Ecto neural progenitor cell (in vitro differentiated cells): ENCODE data around the gene GPR183.

Experiments used
- DNase-seq: peaks from one replicate; pipeline ENCODE4 v3.0.0-alpha.2; 2018; ENCODE audit warnings: low spot score

GPR183 gene

DNA sequence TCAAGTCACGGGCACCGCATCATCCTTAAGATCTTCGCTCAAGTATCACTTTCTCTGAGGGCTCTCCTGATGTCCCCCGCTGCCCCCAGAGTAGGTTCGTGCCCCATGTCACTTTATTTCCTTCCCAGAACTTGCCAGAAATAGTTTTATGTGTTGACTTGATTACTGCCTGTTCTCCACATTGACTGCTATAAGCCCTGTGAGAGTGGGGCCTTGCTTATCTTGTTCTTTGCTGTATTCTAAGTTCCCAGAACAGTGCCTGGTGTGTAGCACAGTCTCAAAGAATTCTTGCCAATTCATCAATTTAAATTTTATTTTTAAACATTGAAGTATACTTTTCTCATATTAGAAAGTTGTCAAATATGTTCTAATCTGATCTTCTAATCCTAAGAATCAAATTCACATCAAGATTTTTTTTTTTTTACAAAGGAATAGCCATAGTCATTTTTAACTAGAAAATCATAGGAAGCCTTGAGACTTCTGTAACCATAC, 32.1 kb upstream of the GPR183 start:
- DNase-seq: no peak

DNA sequence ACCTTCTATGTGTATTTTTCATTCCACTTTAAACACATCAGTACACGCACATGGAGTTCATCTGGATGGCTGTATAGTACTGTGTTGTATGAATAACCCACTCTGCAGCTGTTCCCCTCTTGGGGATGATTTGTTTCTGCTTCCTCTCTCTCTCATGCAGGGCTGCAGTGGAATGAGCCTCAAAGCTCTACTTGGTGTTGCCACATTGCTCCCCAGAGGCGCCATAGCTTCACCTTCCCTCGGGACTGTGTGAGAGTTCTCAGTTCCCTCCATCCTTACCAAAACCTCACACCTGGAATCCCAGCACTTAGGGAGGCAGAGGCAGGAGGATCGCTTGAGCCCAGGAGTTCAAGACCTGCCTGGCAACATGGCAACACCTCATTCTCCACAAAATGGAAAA, 28.4 kb upstream of the GPR183 start:
- DNase-seq: no peak

DNA sequence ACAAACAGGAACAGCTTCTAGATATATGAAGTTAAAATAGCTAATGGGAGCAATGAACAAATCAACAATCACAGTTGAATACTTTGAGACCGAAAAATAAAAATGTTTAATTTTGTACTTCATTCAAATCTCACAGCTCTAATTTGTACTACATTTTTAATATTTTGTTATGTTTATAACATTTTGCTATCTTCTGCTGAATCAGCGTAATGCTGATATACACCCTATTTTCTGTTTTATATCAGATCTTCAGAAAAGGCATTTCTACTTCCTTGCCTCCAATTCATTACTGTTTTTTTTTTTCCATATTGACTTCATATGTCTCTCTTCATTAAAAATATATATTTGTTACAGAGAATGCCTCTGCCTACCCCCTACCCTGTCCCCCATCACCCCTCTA, 27.9 kb upstream of the GPR183 start:
- DNase-seq: no peak

DNA sequence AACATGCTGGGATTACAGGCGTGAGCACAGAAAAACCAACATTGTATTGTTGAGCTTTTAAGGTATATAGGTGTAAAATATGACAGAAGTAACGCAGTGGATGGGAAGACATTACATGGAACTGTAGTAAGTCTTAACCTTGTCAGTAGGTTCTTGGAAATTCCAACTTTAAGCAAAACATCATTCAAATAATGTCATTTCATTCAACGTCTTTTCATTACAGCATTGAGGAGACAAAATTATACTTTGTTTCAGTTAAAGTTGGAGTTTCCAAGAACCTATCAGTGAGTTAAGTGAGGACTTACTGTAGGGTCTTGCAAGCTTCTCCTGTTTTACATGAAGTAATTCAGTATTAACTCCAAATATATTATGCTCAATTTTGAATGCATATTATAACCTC, 27.0 kb upstream of the GPR183 start:
- DNase-seq: no peak

DNA sequence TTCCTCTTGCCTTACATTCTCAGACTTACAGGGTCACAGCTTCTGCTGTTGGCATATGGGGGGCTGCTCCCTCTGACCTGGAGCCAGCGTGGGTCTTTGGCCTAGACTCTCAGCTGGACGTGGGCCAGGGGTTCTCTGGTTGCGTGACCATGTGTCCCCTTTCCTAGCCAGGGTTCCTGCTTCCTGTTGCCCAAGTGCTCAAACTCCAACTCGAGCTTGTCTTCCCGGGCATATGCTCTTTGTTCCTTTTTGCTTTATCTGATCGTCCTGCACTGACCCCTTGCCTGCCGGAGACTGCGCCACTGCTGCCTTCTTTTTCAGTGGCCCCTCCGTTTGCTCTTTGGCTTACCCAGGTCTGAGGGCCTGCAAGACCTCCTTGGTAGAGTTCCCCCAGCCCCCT, 25.3 kb upstream of the GPR183 start:
- no peak for DNase-seq

DNA sequence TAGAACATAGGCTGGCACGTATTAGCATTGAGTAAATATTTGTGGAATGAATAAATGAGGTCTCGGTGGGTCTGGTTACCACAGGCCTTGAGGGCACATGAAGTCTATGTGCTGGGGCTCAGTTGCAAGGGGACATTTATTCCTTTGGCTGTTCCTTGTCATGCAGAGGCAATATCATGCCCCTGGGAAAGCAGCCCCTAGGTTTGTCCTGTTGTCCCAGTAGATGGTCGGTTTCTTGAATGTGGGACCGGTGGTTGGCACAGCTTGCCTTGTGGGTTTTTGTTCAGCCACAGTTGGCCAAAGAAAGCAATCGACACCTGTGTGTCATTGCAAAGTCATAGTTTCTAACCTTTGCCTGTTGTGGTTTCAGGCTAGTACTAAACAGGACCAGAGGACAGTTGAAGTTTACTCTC, 24.7 kb upstream of the GPR183 start:
- no peak for DNase-seq

DNA sequence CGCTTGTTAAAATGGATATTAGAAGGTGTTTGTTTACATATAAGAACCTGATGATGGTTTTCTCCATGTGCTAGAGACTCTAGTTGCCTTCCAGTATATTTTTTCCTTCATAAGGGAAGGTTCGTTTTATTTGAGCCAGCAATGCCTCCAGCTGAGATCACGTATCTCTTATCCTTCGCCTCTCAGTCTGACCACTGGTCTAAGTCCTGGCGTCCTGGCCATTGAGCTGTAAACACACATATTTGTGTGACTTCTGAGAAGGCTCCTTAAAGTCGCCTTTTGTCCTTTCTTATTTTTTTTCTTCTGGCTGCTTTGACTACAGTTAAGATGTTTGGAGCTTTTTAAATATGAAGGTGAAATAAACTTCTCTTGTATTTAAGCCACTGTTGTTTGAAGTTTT, 23.7 kb upstream of the GPR183 start:
- DNase-seq: no peak

DNA sequence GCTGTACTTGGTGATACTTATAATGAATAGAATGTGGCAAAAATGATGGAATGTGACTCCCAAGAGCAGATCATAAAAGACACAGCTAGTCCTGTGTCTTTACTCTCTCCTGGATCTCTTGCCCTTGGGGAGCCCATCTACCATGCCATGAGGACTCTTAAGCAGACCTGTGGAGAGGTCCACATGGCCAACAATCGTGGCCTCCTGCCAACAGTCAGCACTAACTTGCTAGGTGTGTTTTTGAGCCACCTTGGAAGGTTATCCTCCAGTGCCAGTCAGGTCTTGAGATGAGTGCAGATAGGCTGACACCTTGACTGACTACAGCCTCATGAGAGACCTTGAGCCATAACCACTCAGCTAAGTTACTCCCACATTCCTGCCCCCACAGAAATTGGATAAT, 22.3 kb upstream of the GPR183 start:
- DNase-seq: no peak

DNA sequence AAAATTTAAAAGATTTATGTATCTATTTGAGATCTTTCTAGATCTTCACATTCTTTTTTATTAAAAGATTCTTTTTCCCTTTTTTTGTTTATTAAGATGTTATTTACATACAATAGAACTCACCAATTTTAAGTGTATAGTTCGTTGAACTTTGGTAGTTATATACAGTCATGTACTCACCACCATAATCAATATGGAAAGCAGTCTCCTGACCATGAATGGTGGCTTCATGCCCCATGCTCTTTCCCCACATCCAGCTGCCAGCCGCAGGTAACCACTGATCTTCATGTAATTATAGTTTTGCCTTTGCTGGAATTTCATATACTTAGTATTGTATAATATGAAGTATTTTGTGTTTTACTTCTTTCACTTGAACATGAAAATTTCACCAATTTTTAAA, 20.6 kb upstream of the GPR183 start:
- no peak for DNase-seq

DNA sequence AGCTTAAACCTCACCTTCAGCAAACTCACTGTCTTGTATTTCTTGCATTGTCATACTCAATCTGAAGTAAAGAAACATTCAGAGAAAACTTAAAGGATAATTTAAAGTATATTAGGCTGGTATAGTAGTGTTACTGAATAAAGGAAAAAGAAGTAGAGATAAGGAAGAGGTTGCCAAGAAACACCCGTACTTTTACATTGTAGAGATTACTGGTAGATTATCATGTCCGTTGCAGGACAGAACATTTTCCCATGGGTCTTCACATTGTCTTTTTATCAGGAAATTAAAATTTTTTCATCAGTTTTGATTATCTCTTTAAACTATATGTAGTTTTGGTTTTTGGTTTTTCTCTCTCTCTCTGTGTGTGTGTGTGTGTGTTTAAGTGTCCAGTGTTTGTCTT, 19.9 kb upstream of the GPR183 start:
- DNase-seq: no peak

DNA sequence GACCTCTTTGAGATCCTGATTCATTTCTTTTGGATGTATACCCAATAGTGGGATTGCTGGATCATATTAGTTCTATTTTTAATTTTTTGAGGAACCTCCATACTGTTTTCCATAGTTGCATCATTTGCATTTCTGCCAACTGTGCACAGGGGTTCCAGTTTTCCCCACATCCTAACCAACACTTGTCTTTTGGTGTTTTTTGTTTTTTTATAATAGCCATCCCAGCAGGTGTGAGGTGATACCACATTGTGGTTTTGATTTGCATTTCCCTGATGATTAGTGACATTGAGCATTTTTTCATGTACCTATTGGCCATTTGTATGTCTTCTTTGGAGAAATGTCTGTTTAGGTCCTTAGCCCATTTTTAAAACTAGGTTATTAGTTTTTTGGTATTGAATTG, 18.8 kb upstream of the GPR183 start:
- no peak for DNase-seq

DNA sequence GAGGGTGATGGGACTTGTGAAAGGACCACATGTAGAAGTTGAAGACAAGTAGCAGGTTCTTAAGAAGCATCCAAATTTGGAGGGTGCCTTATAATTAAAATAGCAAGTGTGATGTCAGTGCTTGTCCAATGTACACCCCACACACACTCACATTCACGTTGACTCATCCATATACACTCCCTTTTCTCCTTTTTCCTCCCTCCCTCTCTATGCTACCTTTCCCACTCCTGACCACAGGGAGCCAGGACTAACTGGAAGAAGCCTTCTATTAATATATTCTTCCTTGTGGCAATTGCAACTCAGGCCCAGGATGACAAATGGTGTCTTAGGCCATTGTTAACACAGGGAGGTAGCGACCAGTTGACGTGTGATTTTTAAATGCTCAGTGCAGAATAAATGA, 16.3 kb upstream of the GPR183 start:
- no peak for DNase-seq

DNA sequence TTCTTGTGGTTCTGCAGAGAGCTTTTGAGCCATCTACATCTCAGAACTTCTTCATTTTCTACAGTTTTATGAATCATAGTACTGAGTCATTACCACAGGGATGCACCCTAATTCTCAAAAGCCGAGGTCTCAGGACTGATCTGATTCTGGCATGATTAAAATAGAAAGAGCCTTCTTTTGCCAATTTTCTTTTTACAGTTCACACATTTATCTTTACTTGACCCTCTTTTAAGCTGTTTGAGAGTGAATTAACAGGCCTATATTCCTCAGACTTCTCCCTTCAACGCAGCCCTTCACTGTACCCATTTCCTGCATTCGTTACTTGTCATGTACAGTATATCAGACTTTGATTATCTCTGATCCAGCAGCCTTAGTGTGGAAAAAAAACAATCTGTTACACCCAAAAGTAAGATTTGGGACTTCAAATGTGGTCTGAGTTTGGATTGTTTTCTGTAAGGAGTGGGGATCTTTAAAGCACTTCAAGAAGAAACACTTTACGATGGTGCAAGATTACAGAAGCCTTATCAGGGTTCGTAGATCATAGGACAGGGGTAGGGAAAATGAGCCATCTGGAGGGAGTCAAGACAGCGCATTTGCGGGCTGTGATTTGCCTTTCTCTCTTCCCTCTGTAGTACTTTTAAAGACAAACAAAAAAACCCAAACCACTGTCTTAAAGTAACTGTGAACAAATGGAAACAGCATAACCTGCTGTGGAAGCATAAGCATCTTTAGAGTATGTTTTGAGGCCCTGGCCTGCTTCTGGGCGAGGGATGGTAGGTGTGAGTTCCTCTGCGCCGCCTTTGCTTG, 15.3 kb upstream of the GPR183 start:
- no peak for DNase-seq

DNA sequence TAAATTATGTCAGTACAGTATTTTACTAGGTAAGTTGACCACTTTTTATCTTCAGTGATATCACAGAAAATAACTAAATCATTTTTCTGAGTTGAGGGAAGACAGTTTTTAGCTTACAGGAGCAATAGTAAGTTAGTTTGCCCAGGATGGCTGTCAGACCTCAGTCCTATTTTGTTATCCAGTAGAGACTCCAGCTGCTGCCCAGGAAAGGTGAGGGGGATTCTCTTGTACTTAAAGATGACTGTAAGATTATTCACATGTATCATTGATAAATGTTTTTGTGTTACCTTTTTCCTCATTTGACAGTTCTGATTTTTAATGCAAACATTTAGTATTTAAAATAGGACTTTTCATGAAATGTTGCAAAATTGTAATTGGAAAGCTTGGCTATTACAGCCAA, 14.5 kb upstream of the GPR183 start:
- no peak for DNase-seq

DNA sequence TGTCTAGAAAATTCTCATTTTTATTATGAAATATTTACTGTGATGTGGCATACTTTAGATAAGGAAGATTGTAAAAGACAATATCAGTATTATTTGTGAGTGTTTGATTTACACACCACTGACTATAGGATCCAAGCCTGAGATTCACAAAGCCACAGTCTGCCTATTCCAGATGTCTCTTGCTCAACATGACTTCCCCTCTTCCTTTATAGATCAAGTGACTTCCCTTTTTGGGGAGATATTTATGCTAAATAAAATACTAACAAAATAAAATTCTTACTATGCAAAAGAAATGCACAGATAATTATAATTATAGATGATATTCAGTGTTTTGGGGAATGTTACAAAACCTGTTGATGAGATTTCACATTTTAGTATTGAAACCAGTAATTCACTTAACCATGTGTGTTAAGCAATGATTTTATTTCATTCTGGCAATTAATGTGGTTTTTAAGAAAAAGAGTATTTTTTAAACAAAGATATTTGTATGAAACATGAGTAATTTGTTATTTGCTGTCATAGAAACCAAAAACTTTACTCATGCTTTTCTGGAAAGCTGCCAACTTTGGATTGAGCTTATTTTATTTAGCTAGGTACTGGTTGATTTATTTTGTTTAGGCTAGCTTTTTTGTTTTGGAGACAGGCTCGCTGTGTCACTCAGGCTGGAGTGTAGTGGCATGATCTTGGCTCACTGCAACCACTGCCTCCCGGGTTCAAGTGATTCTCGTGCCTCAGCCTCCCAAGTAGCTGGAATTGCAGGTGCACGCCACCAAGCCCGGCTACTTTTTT, 13.7 kb upstream of the GPR183 start:
- no peak for DNase-seq

DNA sequence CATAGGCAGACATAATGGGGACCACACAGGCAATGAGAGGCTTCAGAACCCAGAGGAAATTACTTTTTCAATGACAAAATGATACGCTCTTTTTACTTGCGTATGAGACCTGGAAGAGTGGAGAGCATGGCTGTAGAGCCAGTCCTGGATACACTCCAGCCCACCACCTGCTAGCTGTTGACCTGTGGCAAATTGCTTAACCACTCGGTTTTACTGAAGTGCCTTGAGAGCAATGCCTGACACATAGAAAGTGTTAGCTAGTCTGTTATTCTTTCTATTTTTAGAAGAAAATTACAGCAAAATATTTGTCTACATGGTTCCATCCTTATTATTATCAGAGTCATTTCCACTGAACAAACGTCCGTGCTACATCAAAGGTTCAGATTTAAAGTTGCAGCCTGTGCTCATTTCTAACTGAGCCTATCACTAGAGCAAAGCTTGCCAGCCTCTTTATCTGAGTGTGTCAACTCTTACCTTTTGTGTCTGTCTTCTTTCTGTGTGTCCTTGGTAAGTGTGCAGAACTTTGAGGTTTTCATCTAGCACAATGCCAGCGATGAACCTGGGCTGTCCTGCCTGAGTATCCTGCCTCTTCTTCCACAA, 9.6 kb upstream of the GPR183 start:
- DNase-seq: no peak

DNA sequence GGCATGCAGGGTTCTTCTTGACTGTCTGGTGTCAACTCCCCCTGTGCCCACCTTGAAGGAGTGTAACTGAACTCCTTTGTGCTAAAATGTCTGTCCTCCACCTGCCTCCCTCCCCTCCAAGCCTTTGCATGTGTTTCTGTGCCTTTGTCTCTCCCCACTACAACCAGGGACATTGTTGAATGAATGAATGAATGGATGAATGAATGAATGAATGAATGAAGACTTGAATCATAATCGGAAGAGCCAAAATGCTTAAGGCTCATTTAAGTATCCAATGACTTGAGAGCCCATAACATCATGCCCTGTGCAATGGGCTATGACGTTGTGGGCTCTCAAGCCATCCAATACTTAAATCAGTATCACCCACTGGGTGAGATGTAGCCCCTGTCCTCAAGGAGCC, 9.0 kb upstream of the GPR183 start:
- DNase-seq: no peak

DNA sequence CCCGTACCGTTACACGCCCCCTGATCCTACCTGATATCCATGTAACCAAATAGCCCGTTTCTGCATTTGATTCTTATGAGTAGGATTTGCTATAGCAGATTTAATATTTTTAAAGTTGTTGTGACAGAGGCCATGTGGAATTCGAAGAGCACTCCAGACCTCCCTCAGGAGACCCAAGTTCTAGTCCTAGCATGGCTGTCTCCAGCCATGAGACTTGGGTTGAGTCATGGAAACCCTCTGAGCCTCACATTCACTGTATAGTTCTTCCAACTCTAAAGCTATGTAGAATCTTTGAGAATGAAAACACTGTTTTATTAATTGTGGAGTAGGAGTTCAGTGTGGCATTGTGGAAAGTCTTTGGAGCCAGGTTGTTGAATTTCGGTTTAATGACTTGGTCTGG, 8.0 kb upstream of the GPR183 start:
- no peak for DNase-seq

DNA sequence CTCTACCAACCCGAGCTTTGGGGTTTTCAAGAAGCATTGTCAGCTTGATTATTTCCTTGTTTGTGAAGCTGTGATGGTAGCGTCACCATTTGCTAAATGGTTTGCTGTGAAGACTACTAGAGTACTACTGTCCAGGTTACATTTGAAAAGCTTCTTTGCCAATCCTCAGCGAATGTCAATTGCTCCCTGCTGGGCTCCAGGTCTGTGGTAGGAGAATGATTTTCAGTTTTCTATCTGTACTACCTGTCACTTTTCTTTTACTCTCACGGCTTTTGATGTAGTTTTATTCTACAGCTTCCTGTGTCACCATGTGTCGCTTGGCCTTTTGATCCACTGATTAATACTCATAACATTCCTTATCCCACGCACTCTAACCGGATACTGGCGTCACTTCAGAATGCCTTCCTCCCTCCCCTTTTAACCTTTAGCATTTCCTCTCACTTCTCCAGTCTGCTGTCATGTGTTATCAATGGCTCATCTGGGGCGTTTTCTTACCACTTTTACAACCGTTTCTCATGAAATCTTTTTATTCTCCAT, 7.5 kb upstream of the GPR183 start:
- no peak for DNase-seq

DNA sequence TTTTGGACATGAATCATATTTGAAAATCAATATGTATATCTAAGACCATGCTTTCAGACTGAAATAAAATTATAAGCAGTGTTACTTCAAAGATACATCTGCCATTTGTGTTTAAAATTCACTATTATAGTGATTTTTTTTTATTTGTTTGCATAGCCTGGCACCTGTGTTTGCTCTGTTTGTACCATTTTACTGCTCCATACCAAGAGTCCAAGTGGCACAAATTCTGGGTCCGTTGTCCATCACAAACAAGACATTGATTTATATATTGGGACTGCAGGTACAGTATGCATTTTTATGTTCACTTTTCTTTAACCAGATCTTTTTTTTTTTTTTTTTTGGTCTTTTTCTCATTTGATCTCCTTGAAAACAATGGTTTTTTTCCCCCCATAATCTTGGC, 6.7 kb upstream of the GPR183 start:
- no peak for DNase-seq

DNA sequence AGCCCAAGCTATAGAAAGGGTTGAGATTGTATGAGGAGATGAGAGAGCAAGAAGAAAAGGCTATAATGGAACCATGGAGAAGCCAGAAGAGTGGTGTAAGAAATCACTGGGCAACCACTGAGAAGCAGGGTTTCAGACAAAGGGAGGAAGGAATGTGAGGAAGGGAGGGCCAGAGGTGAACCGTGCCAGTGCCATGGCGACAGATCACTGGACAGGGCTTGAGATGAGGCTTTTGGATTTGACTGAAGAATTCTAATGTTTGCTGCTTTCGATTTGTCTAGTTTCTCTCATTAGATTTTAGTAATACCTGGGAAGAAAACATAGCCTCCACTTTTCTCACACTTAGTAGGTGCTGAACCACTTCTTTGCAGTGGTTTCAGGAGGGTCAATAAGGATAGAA, 6.3 kb upstream of the GPR183 start:
- no peak for DNase-seq

DNA sequence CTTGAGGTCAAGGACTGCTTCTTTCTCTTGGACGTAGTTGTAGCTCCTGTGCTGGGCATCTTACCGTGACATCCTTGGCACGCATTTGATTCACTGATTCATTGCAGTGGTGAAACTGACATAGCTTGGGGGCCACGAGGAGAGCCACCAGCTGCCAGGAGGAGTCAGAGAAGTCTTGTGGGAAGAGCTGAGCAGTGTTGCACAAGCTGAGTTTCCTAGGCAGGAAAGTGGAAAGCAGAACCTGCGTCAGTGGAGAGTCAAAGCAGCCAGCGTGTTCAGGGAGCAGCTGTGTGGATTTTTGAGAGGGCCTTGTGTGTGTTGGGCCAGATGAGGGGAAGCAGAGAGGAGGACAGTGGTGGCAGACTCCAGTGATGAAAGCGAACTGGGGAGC, 5.3 kb upstream of the GPR183 start:
- no peak for DNase-seq
